Measurements from ENCODE around the gene MTREX. TPM values are rescaled to one million over a fixed set of nuclear protein-coding genes. Genes with fewer than 3 reads are reported as not detected.
A peak's percentile ranks its signal among the peaks of the same experiment; 100 is the strongest.

Gene MTREX
- total and polyA plus RNA-seq, 4 donors, result 13.0 to 88.4 (median 51.4) TPM

- Histone ChIP-seq H3K4me3 (ENCODE audit: low read length in 2 of 2) (no peak overlapping the region), H3K27me3 (ENCODE audit: control insufficient read depth in 1 of 2, insufficient read depth in 2 of 2, low read length in 1 of 2) (no peaks in the 10 kb centered on the region), H3K27ac (ENCODE audit: low read depth in 1 of 2, low read length in 2 of 2) (no peak overlapping the region), H3K36me3 (ENCODE audit: control insufficient read depth in 1 of 2, insufficient read depth in 2 of 2, low read length in 1 of 2) (peaks cover 2 to 9% of the 10 kb centered on the region in 2 donors), H3K4me1 (ENCODE audit: control insufficient read depth in 1 of 2, insufficient read depth in 2 of 2, low read length in 2 of 2) (no peaks in the 10 kb centered on the region), H3K9me3 (ENCODE audit: control insufficient read depth, low read length) (no peaks in the 10 kb centered on the region)
- DNase-seq (no peak), ATAC-seq (ENCODE audit: low FRiP score) (no peak)
- WGBS, 2 donors, result 86 to 89% methylated on average over 1 of the region's 1 CpG
- intact Hi-C loops (cut with DNase I), result no loop called here
Measured at GRCh38 chr5:55350754-55351153, 43.0 kb downstream of the MTREX start.

- ATAC-seq (ENCODE audit: low FRiP score) (peak; percentile 19), DNase-seq (no peak)
- H3K4me1 ChIP-seq (ENCODE audit: control insufficient read depth in 1 of 2, insufficient read depth in 2 of 2, low read length in 2 of 2), result no peaks in the 10 kb centered on the region
- H3K9me3 ChIP-seq (ENCODE audit: control insufficient read depth, low read length), result no peaks in the 10 kb centered on the region
- H3K27ac ChIP-seq (ENCODE audit: low read depth in 1 of 2, low read length in 2 of 2), result no peak overlapping the region
- 95 to 97% methylated on average over 4 of the region's 4 CpGs for WGBS, 2 donors
- H3K27me3 ChIP-seq (ENCODE audit: control insufficient read depth in 1 of 2, insufficient read depth in 2 of 2, low read length in 1 of 2), result no peaks in the 10 kb centered on the region
- no peak overlapping the region for H3K4me3 ChIP-seq (ENCODE audit: low read length in 2 of 2)
- no peaks in the 10 kb centered on the region for H3K36me3 ChIP-seq (ENCODE audit: control insufficient read depth in 1 of 2, insufficient read depth in 2 of 2, low read length in 1 of 2)
- intact Hi-C loops (cut with DNase I), result no loop called here
Measured at GRCh38 chr5:55356896-55357295, 49.1 kb downstream of the MTREX start.

GRCh38 chr5:55360190-55360589, 52.4 kb downstream of the MTREX start:
- 84 to 88% methylated on average over 2 of the region's 2 CpGs for WGBS, 2 donors
- no peak overlapping the region for H3K27ac ChIP-seq (ENCODE audit: low read depth in 1 of 2, low read length in 2 of 2)
- H3K27me3 ChIP-seq (ENCODE audit: control insufficient read depth in 1 of 2, insufficient read depth in 2 of 2, low read length in 1 of 2), result no peaks in the 10 kb centered on the region
- intact Hi-C loops (cut with DNase I), result no loop called here
- no peak for ATAC-seq (ENCODE audit: low FRiP score)
- no peaks in the 10 kb centered on the region for H3K9me3 ChIP-seq (ENCODE audit: control insufficient read depth, low read length)
- no peaks in the 10 kb centered on the region for H3K36me3 ChIP-seq (ENCODE audit: control insufficient read depth in 1 of 2, insufficient read depth in 2 of 2, low read length in 1 of 2)
- H3K4me3 ChIP-seq (ENCODE audit: low read length in 2 of 2), result no peak overlapping the region
- no peak for DNase-seq
- H3K4me1 ChIP-seq (ENCODE audit: control insufficient read depth in 1 of 2, insufficient read depth in 2 of 2, low read length in 2 of 2), result no peaks in the 10 kb centered on the region

GRCh38 chr5:55363856-55364255, 56.1 kb downstream of the MTREX start:
- no peak for DNase-seq
- Histone ChIP-seq H3K4me3 (ENCODE audit: low read length in 2 of 2) (no peak overlapping the region), H3K27ac (ENCODE audit: low read depth in 1 of 2, low read length in 2 of 2) (no peak overlapping the region), H3K36me3 (ENCODE audit: control insufficient read depth in 1 of 2, insufficient read depth in 2 of 2, low read length in 1 of 2) (no peaks in the 10 kb centered on the region), H3K9me3 (ENCODE audit: control insufficient read depth, low read length) (no peaks in the 10 kb centered on the region), H3K4me1 (ENCODE audit: control insufficient read depth in 1 of 2, insufficient read depth in 2 of 2, low read length in 2 of 2) (no peaks in the 10 kb centered on the region), H3K27me3 (ENCODE audit: control insufficient read depth in 1 of 2, insufficient read depth in 2 of 2, low read length in 1 of 2) (no peaks in the 10 kb centered on the region)
- intact Hi-C loops (cut with DNase I), result no loop called here
- ATAC-seq (ENCODE audit: low FRiP score), result no peak
- 96% methylated on average over 3 of the region's 3 CpGs for WGBS, 2 donors

GRCh38 chr5:55364537-55365055, 56.8 kb downstream of the MTREX start:
- ATAC-seq (ENCODE audit: low FRiP score), result no peak
- intact Hi-C loops (cut with DNase I), result no loop called here
- no peak overlapping the region for H3K4me3 ChIP-seq (ENCODE audit: low read length in 2 of 2)
- H3K36me3 ChIP-seq (ENCODE audit: control insufficient read depth in 1 of 2, insufficient read depth in 2 of 2, low read length in 1 of 2), result no peaks in the 10 kb centered on the region
- no peaks in the 10 kb centered on the region for H3K4me1 ChIP-seq (ENCODE audit: control insufficient read depth in 1 of 2, insufficient read depth in 2 of 2, low read length in 2 of 2)
- no peak for DNase-seq
- H3K9me3 ChIP-seq (ENCODE audit: control insufficient read depth, low read length), result no peaks in the 10 kb centered on the region
- WGBS, 2 donors, result 95 to 97% methylated on average over 4 of the region's 4 CpGs
- H3K27ac ChIP-seq (ENCODE audit: low read depth in 1 of 2, low read length in 2 of 2), result no peak overlapping the region
- no peaks in the 10 kb centered on the region for H3K27me3 ChIP-seq (ENCODE audit: control insufficient read depth in 1 of 2, insufficient read depth in 2 of 2, low read length in 1 of 2)

GRCh38 chr5:55370291-55370925, 62.6 kb downstream of the MTREX start:
- 91 to 93% methylated on average over 1 of the region's 1 CpG for WGBS, 2 donors
- H3K27ac ChIP-seq (ENCODE audit: low read depth in 1 of 2, low read length in 2 of 2), result no peak overlapping the region
- H3K4me1 ChIP-seq (ENCODE audit: control insufficient read depth in 1 of 2, insufficient read depth in 2 of 2, low read length in 2 of 2), result no peaks in the 10 kb centered on the region
- H3K27me3 ChIP-seq (ENCODE audit: control insufficient read depth in 1 of 2, insufficient read depth in 2 of 2, low read length in 1 of 2), result no peaks in the 10 kb centered on the region
- no peaks in the 10 kb centered on the region for H3K9me3 ChIP-seq (ENCODE audit: control insufficient read depth, low read length)
- no peak overlapping the region for H3K4me3 ChIP-seq (ENCODE audit: low read length in 2 of 2)
- DNase-seq (no peak), ATAC-seq (ENCODE audit: low FRiP score) (no peak)
- intact Hi-C loops (cut with DNase I), result no loop called here
- no peaks in the 10 kb centered on the region for H3K36me3 ChIP-seq (ENCODE audit: control insufficient read depth in 1 of 2, insufficient read depth in 2 of 2, low read length in 1 of 2)

- 68 to 80% methylated on average over 1 of the region's 1 CpG for WGBS, 2 donors
- Histone ChIP-seq H3K36me3 (ENCODE audit: control insufficient read depth in 1 of 2, insufficient read depth in 2 of 2, low read length in 1 of 2) (no peaks in the 10 kb centered on the region), H3K27ac (ENCODE audit: low read depth in 1 of 2, low read length in 2 of 2) (no peak overlapping the region), H3K4me3 (ENCODE audit: low read length in 2 of 2) (no peak overlapping the region), H3K4me1 (ENCODE audit: control insufficient read depth in 1 of 2, insufficient read depth in 2 of 2, low read length in 2 of 2) (no peaks in the 10 kb centered on the region), H3K27me3 (ENCODE audit: control insufficient read depth in 1 of 2, insufficient read depth in 2 of 2, low read length in 1 of 2) (no peaks in the 10 kb centered on the region), H3K9me3 (ENCODE audit: control insufficient read depth, low read length) (no peaks in the 10 kb centered on the region)
- intact Hi-C loops (cut with DNase I), result no loop called here
- no peak for DNase-seq
- no peak for ATAC-seq (ENCODE audit: low FRiP score)
Measured at GRCh38 chr5:55371145-55371544, 63.4 kb downstream of the MTREX start.

- DNase-seq (no peak), ATAC-seq (ENCODE audit: low FRiP score) (no peak)
- intact Hi-C loops (cut with DNase I), result no loop called here
- no peaks in the 10 kb centered on the region for H3K27me3 ChIP-seq (ENCODE audit: control insufficient read depth in 1 of 2, insufficient read depth in 2 of 2, low read length in 1 of 2)
- no peaks in the 10 kb centered on the region for H3K36me3 ChIP-seq (ENCODE audit: control insufficient read depth in 1 of 2, insufficient read depth in 2 of 2, low read length in 1 of 2)
- no peak overlapping the region for H3K4me3 ChIP-seq (ENCODE audit: low read length in 2 of 2)
- no peaks in the 10 kb centered on the region for H3K9me3 ChIP-seq (ENCODE audit: control insufficient read depth, low read length)
- 92 to 98% methylated on average over 7 of the region's 7 CpGs for WGBS, 2 donors
- H3K27ac ChIP-seq (ENCODE audit: low read depth in 1 of 2, low read length in 2 of 2), result no peak overlapping the region
- no peaks in the 10 kb centered on the region for H3K4me1 ChIP-seq (ENCODE audit: control insufficient read depth in 1 of 2, insufficient read depth in 2 of 2, low read length in 2 of 2)
Measured at GRCh38 chr5:55372130-55372925, 64.5 kb downstream of the MTREX start.

- H3K27ac ChIP-seq (ENCODE audit: low read depth in 1 of 2, low read length in 2 of 2), result no peak overlapping the region
- intact Hi-C loops (cut with DNase I), result no loop called here
- no peak for ATAC-seq (ENCODE audit: low FRiP score)
- peaks cover 2 to 5% of the 10 kb centered on the region in 2 donors for H3K36me3 ChIP-seq (ENCODE audit: control insufficient read depth in 1 of 2, insufficient read depth in 2 of 2, low read length in 1 of 2)
- no peaks in the 10 kb centered on the region for H3K4me1 ChIP-seq (ENCODE audit: control insufficient read depth in 1 of 2, insufficient read depth in 2 of 2, low read length in 2 of 2)
- no peak overlapping the region for H3K4me3 ChIP-seq (ENCODE audit: low read length in 2 of 2)
- H3K27me3 ChIP-seq (ENCODE audit: control insufficient read depth in 1 of 2, insufficient read depth in 2 of 2, low read length in 1 of 2), result no peaks in the 10 kb centered on the region
- no peak for DNase-seq
- H3K9me3 ChIP-seq (ENCODE audit: control insufficient read depth, low read length), result no peaks in the 10 kb centered on the region
- 86 to 94% methylated on average over 1 of the region's 1 CpG for WGBS, 2 donors
Measured at GRCh38 chr5:55377810-55378209, 70.0 kb downstream of the MTREX start.
